Right lobe of liver (tissue), 6 donors: ENCODE data around the gene FAM219A. TPM values are rescaled to one million over a fixed set of nuclear protein-coding genes. Genes with fewer than 3 reads are reported as not detected.
A peak's percentile ranks its signal among the peaks of the same experiment; 100 is the strongest.
"Not testable (repeated sequence)": the region's sequence is repeated elsewhere in the genome, so short reads cannot be mapped to it uniquely, and the experiment has no call there.

Experiments used
- ATAC-seq, 4 donors: fragments of 200-7000 bp; cut with Tn5 transposase; one replicate each; pipeline ENCODE4 v1.9.1; 2020; ENCODE audit warnings: mild to moderate bottlenecking in 4 of 4, moderate library complexity in 4 of 4
- DNase-seq, 3 donors: peaks; one replicate each; pipeline ENCODE4 v3.0.0-alpha.2; 2020
- H3K27ac ChIP-seq, 3 donors: fragments of 200-600 bp; one replicate each; pipeline ENCODE4 v1.8.0; 2022
- H3K27me3 ChIP-seq, 2 donors: fragments of 200-600 bp; one replicate each; pipeline ENCODE4 v1.8.0; 2022
- H3K36me3 ChIP-seq, 4 donors: fragments of 200-600 bp; sonication (generic) in 1 of 4; one replicate each; pipeline versions ENCODE4 v1.5.1 to v1.8.0; 2017 to 2022; ENCODE audit warnings: control low read depth in 1 of 4
- H3K4me1 ChIP-seq, 4 donors: fragments of 200-600 bp; sonication (generic) in 1 of 4; one replicate each; pipeline versions ENCODE4 v1.5.1 to v1.8.0; 2017 to 2022; ENCODE audit warnings: control low read depth in 1 of 4
- H3K4me3 ChIP-seq, 3 donors: fragments of 200-600 bp; one replicate each; pipeline ENCODE4 v1.8.0; 2022
- H3K9me3 ChIP-seq, 4 donors: fragments of 200-600 bp; sonication (generic) in 1 of 4; one replicate each; pipeline versions ENCODE4 v1.5.1 to v1.8.0; 2017 to 2022; ENCODE audit warnings: control low read depth in 1 of 4
- POLR2A ChIP-seq: fragments of 450-650 bp; IDR thresholded peaks from one replicate; pipeline ENCODE4 v1.6.1; 2017; ENCODE audit warnings: antibody characterized with exemption, mild to moderate bottlenecking
- WGBS: methylation state at CpG from one replicate; pipeline ENCODE4 v1.1.6; 2018; ENCODE audit warnings: low coverage, low lambda C conversion rate; ENCODE audit not compliant: insufficient coverage; ENCODE audit errors: missing lambda C conversion rate; 5-methylcytosine and 5-hydroxymethylcytosine counted together
- intact Hi-C, 2 donors: fragments of 100-400 bp; cut with DNase I; formaldehyde crosslinking; loops; one replicate each; pipeline versions ENCODE4 v1.11.2 to v1.14.1; 2022
- total RNA-seq, 6 experiments: library from RNA; depleted of rRNA in 2 of 6; stranded (reverse); fragments of >200 nt in 2 of 6; fragmentation: NEBNext Ultra II Directional in 3 of 6; extraction: Animal tissue kit (Norgen Biotek cat#: 25700) in 3 of 6; gene quantifications; one replicate each; pipeline versions ENCODE4 v1.1.0 to v1.2.4, GENCODE V29; 2016 to 2023
- TF ChIP-seq, protein P1 (sequence below), 4 donors: fragments of 200-600 bp in 3 of 4; fragments of 450-650 bp in 1 of 4; IDR thresholded peaks; one replicate each; pipeline versions ENCODE4 v1.5.1 to v1.8.0; 2016 to 2022; ENCODE audit warnings: antibody characterized with exemption in 4 of 4, mild to moderate bottlenecking in 2 of 4
- donor health status: DM: no; HTN: yes; CAD: no.
- donor health status: DM: no; HTN: no; CAD: no.
- donor health status: DM: no; HTN: no; CAD: no.
- donor health status: DM: no; HTN: yes; CAD: no.
- donor health status: DM: no; HTN: yes; CAD: no.

The FAM219A gene
- total RNA-seq, 6 experiments from 2014 or later, result 4.1 to 10.7 (median 5.3) TPM

DNA sequence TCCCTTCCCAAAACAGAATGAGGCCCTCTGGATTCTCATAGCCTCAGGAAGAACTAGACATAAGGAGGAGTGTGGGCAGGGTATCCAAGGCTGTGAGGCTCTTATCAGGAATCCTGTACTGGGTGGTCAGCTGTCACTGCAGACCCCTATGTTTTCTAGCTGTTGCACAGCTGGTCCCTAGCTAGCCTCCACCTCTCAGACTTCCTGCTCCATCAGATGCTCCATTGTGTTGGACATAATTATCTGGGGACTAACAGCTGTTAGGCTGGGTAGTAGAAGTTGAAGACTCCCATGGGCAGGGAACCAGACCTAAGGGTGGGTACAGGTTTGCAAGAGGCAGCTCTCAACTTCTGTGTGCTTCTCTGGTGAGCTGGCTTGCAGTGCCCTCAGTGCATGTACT is 18.4 kb downstream of the FAM219A start:
- H3K27me3 ChIP-seq, result no peaks in the 10 kb centered on the region
- intact Hi-C loops, result loop anchor here in 1 of 2 donors (10.0 kb wide), 1 partner anchor 55 kb away; no protein-coding TSS in a partner anchor
- no peaks in the 10 kb centered on the region for H3K36me3 ChIP-seq
- H3K4me3 ChIP-seq, result no peak overlapping the region
- no peaks in the 10 kb centered on the region for H3K4me1 ChIP-seq
- ATAC-seq, result no peak
- H3K9me3 ChIP-seq, result no peaks in the 10 kb centered on the region
- H3K27ac ChIP-seq, result no peak overlapping the region
- DNase-seq, result no peak
- no peak for TF ChIP-seq POLR2A
- TF ChIP-seq, protein P1, sequence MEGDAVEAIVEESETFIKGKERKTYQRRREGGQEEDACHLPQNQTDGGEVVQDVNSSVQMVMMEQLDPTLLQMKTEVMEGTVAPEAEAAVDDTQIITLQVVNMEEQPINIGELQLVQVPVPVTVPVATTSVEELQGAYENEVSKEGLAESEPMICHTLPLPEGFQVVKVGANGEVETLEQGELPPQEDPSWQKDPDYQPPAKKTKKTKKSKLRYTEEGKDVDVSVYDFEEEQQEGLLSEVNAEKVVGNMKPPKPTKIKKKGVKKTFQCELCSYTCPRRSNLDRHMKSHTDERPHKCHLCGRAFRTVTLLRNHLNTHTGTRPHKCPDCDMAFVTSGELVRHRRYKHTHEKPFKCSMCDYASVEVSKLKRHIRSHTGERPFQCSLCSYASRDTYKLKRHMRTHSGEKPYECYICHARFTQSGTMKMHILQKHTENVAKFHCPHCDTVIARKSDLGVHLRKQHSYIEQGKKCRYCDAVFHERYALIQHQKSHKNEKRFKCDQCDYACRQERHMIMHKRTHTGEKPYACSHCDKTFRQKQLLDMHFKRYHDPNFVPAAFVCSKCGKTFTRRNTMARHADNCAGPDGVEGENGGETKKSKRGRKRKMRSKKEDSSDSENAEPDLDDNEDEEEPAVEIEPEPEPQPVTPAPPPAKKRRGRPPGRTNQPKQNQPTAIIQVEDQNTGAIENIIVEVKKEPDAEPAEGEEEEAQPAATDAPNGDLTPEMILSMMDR (IDR thresholded peaks at IDR 0.05), result no peak

DNA sequence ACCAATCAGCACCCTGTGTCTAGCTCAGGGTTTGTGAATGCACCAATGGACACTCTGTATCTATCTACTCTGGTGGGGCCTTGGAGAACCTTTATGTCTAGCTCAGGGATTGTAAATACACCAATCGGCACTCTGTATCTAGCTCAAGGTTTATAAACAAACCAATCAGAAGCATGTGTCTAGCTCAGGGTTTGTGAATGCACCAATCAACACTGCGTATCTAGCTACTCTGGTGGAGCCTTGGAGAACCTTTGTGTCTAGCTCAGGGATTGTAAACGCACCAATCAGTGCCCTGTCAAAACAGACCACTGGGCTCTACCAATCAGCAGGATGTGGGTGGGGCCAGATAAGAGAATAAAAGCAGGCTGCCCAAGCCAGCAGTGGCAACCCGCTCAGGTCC is 19.9 kb downstream of the FAM219A start:
- intact Hi-C loops, result loop anchor here in 1 of 2 donors (5.0 kb wide), 1 partner anchor 64 kb away; no protein-coding TSS in a partner anchor
- not testable (repeated sequence) for ATAC-seq, H3K4me3 ChIP-seq, H3K27me3 ChIP-seq, H3K36me3 ChIP-seq, H3K9me3 ChIP-seq, H3K27ac ChIP-seq, DNase-seq, H3K4me1 ChIP-seq
- WGBS, result 75% methylated on average over 2 of the region's 4 CpGs

DNA sequence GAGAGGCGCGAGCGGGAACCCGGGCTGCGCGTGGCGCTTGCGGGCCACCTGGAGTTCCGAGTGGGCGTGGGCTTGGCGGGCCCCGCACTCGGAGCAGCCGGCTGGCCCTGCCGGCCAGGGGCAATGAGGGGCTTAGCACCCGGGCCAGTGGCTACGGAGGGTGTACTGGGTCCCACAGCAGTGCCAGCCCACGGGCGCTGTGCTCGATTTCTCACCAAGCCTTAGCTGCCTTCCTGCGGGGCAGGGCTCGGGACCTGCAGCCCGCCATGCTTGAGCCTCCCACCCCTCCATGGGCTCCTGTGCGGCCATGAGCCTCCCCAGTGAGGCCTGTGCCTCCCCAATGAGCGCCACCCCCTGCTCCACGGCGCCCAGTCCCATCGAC is 20.5 kb downstream of the FAM219A start:
- not testable (repeated sequence) for DNase-seq, H3K9me3 ChIP-seq, ATAC-seq, H3K36me3 ChIP-seq, H3K27me3 ChIP-seq, H3K27ac ChIP-seq, H3K4me1 ChIP-seq, H3K4me3 ChIP-seq
- WGBS, result no CpG with 5 or more reads among the region's 28 CpGs
- intact Hi-C loops, result loop anchor here in 1 of 2 donors (5.0 kb wide), 1 partner anchor 64 kb away; no protein-coding TSS in a partner anchor

DNA sequence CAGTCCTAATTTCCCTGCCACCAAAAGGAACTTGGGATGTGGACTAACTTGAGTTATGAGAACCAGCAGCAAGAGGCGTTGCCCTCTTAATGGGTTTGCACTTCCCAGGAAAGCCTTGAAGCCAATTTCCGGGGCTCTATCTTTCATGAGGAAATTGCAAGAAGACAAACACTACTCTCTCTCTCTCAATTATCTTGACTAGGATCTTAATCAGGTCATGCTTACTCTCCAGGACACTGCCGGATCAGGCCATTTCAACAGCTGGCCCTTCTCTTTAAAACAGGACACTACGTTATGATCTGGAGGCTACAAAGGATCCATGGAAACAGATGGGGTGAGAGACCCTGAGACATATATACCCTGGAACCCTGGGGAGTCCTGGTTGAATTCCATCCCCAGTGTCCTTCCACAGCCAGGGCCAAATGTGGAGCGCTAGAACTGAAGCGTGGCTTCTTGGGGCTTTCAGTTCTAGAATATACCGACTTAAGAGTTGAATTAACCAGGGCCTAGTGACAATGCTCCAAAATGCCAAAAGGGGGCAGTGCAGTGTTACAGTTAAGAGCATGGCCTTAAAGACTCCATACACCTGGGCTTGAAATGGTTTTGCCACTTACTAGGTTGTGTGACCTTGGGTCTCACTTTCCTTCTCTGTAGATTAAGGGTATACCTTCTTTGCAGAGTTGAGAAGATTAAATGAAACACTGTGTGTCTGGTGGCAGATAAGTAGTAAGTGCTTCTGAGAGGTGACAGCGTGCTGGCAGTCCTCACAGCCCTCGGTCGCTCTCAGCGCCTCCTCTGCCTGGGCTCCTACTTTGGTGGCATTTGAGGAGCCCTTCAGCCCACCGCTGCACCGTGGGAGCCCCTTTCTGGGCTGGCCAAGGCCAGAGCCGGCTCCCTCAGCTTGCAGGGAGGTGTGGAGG is 21.1 kb downstream of the FAM219A start:
- no peak overlapping the region for H3K4me3 ChIP-seq
- 85% methylated on average over 10 of the region's 14 CpGs for WGBS
- H3K27me3 ChIP-seq, result no peaks in the 10 kb centered on the region
- ATAC-seq, result peak; percentile 89 to 93 (median 92)
- H3K27ac ChIP-seq, result no peak overlapping the region
- DNase-seq, result peak in 1 of 3 donors; percentile 52
- no peaks in the 10 kb centered on the region for H3K9me3 ChIP-seq
- H3K36me3 ChIP-seq, result no peaks in the 10 kb centered on the region
- H3K4me1 ChIP-seq, result no peaks in the 10 kb centered on the region
- TF ChIP-seq POLR2A, result no peak
- TF ChIP-seq, protein P1 (IDR thresholded peaks at IDR 0.05), result peak; percentile 69 to 80 (median 74)
- intact Hi-C loops, result loop anchor here in 1 of 2 donors (5.0 kb wide), 1 partner anchor 65 kb away; no protein-coding TSS in a partner anchor

DNA sequence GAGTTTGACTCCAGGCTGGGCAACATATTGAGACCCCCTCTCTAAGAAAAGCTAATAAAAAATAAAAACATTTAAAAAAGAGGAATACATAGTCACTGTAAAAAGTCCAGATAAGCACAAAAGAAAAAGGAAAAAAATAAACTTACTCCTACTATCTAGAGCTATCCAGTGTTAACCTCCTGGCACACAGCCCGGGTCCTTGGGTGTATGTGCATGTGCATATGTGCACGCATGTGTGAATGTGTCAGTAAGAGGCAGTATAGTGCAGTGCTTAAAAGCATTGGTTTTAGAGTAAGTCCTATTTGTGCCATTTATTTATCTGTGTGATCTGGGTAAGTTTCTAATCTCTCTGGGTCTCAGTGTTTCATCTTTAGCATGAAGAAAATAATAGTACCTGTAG is 26.7 kb downstream of the FAM219A start:
- no peaks in the 10 kb centered on the region for H3K9me3 ChIP-seq
- H3K4me1 ChIP-seq, result peaks cover 0 to 37% (median 18%) of the 10 kb centered on the region in 4 donors
- ATAC-seq (no peak), DNase-seq (no peak)
- WGBS, result no CpG with 5 or more reads among the region's 2 CpGs
- intact Hi-C loops, result no loop called here
- no peaks in the 10 kb centered on the region for H3K27me3 ChIP-seq
- no peak for TF ChIP-seq POLR2A
- no peaks in the 10 kb centered on the region for H3K36me3 ChIP-seq
- no peak overlapping the region for H3K27ac ChIP-seq
- no peak overlapping the region for H3K4me3 ChIP-seq

DNA sequence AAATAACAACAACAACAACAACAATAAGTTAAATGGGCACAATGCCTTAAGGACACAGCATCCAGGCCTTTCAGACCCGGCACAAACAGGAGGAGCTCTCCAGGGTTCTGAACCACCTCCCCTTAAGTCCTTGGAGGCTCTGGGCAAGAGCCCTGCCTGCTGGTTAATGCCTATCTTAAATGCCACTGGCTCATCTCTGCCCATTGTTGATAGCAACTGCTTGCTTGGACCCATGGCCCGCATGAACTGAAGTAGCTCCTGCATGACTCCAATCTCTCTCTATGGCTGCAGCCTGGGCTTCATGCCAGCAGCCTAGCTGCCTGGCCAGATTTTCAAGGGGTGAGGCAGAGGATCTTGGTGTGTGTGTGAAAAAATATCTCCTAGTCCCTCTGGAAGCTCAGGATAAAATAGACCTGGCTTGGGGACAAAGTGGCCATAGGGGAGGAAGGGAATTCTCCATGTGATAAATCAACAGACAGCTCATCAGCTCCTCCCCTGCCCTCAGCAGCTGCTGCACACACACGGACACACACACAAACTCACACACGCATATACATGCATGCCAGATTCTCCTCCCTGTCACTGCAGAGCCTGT is 27.4 kb downstream of the FAM219A start:
- WGBS, result 15% methylated on average over 3 of the region's 4 CpGs
- ATAC-seq, result peak; percentile 53 to 60 (median 58)
- Histone ChIP-seq H3K27ac (no peak overlapping the region), H3K27me3 (no peaks in the 10 kb centered on the region), H3K36me3 (no peaks in the 10 kb centered on the region), H3K4me3 (no peak overlapping the region), H3K4me1 (peaks cover 0 to 37% (median 18%) of the 10 kb centered on the region in 4 donors), H3K9me3 (no peaks in the 10 kb centered on the region)
- TF ChIP-seq POLR2A, result no peak
- TF ChIP-seq, protein P1 (IDR thresholded peaks at IDR 0.05), result no peak
- peak; percentile 57 to 79 (median 77) for DNase-seq
- intact Hi-C loops, result no loop called here
